Neural cell (in vitro differentiated cells): ENCODE measurements around the gene KSR2. TPM values are rescaled to one million over a fixed set of nuclear protein-coding genes. Genes with fewer than 3 reads are reported as not detected.

Source experiments
- H2AFZ ChIP-seq: fragments of 200-600, 300-800 bp; sonication (generic), shearing (Covaris generic); 2 replicates; pipeline ENCODE4 v1.6.0; 2014; ENCODE audit warnings: low read depth, mild to moderate bottlenecking, antibody characterized with exemption, low read length, moderate library complexity
- H3F3A ChIP-seq: fragments of 200-600 bp; shearing (Covaris generic); 2 replicates; pipeline ENCODE4 v1.6.1; 2016; ENCODE audit warnings: mild to moderate bottlenecking, moderate library complexity, mixed read lengths, antibody characterized with exemption, low read length; ENCODE audit not compliant: insufficient read depth, poor library complexity, severe bottlenecking
- H3K27ac ChIP-seq: fragments of 200-600, 300-800 bp; sonication (generic), shearing (Covaris generic); 2 replicates; pipeline ENCODE4 v1.5.1; 2014; ENCODE audit warnings: mild to moderate bottlenecking, low read length, moderate library complexity
- H3K27me3 ChIP-seq: fragments of 300-800, 200-600 bp; sonication (generic), shearing (Covaris generic); 2 replicates; pipeline ENCODE4 v1.6.0; 2014; ENCODE audit warnings: mild to moderate bottlenecking, low read depth, low read length, moderate library complexity; ENCODE audit not compliant: insufficient read depth
- H3K36me3 ChIP-seq: fragments of 300-800, 200-600 bp; sonication (generic), shearing (Covaris generic); 2 replicates; pipeline ENCODE4 v1.5.1; 2014; ENCODE audit warnings: mild to moderate bottlenecking, antibody characterized with exemption, low read length, moderate library complexity; ENCODE audit not compliant: insufficient read depth
- H3K4me2 ChIP-seq: fragments of 300-800, 200-600 bp; sonication (generic), shearing (Covaris generic); 2 replicates; pipeline ENCODE4 v1.6.0; 2014; ENCODE audit warnings: mild to moderate bottlenecking, low read length
- H3K4me3 ChIP-seq: fragments of 300-800, 200-600 bp; sonication (generic), shearing (Covaris generic); 2 replicates; pipeline ENCODE4 v1.5.1; 2014; ENCODE audit warnings: mild to moderate bottlenecking, low read length, moderate library complexity
- H3K79me2 ChIP-seq: fragments of 200-600 bp; shearing (Covaris generic); replicated peaks from 2 replicates; pipeline ENCODE4 v1.6.0; 2014; ENCODE audit warnings: mild to moderate bottlenecking, low read length, moderate library complexity; ENCODE audit not compliant: insufficient read depth
- H3K9ac ChIP-seq: fragments of 300-800, 200-600 bp; sonication (generic), shearing (Covaris generic); 2 replicates; pipeline ENCODE4 v1.6.1; 2016; ENCODE audit warnings: mild to moderate bottlenecking, low read length, mixed read lengths
- H3K9me2 ChIP-seq: fragments of 200-600 bp; shearing (Covaris generic); 2 replicates; pipeline ENCODE4 v1.6.1; 2016; ENCODE audit warnings: mild to moderate bottlenecking, low read length, mixed read lengths; ENCODE audit not compliant: insufficient read depth
- H3K9me3 ChIP-seq: fragments of 200-600, 300-800 bp; sonication (generic), shearing (Covaris generic); 2 replicates; pipeline ENCODE4 v1.6.1; 2016; ENCODE audit warnings: mild to moderate bottlenecking, mixed run types, low read length, moderate library complexity, mixed read lengths
- H4K20me1 ChIP-seq: fragments of 200-600 bp; shearing (Covaris generic); 2 replicates; pipeline ENCODE4 v1.6.1; 2016; ENCODE audit warnings: mild to moderate bottlenecking, mixed run types; ENCODE audit not compliant: insufficient read depth
- EP300 ChIP-seq: fragments of 450-650 bp; conservative IDR thresholded peaks from 2 replicates; pipeline ENCODE4 v1.6.1; 2014; ENCODE audit warnings: antibody characterized with exemption, mild to moderate bottlenecking, moderate library complexity; ENCODE audit not compliant: poor library complexity, severe bottlenecking
- EZH2 ChIP-seq: fragments of 200-600, 300-800 bp; shearing (Covaris generic), sonication (generic); IDR thresholded peaks from 2 replicates; pipeline ENCODE4 v1.6.1; 2014; ENCODE audit warnings: antibody characterized with exemption, low read length, borderline replicate concordance, mild to moderate bottlenecking; ENCODE audit not compliant: insufficient read depth, poor library complexity, severe bottlenecking
- MXI1 ChIP-seq: fragments of 450-650 bp; conservative IDR thresholded peaks from 2 replicates; pipeline ENCODE4 v1.6.1; 2014; ENCODE audit warnings: antibody characterized with exemption, mild to moderate bottlenecking; ENCODE audit not compliant: poor library complexity, severe bottlenecking
- POLR2AphosphoS5 ChIP-seq: IDR thresholded peaks from 2 replicates; pipeline ENCODE4 v1.6.1; 2012
- RAD21 ChIP-seq: fragments of 450-650 bp; conservative IDR thresholded peaks from 2 replicates; pipeline ENCODE4 v1.6.1; 2014; ENCODE audit warnings: antibody characterized with exemption, mild to moderate bottlenecking, moderate library complexity
- SMC3 ChIP-seq: fragments of 450-650 bp; conservative IDR thresholded peaks from 2 replicates; pipeline ENCODE4 v1.6.1; 2014; ENCODE audit warnings: antibody characterized with exemption, mild to moderate bottlenecking, moderate library complexity; ENCODE audit not compliant: poor library complexity
- TAF1 ChIP-seq: IDR thresholded peaks from 2 replicates; pipeline ENCODE4 v1.6.1; 2012; ENCODE audit warnings: low read depth
- polyA plus RNA-seq: library from polyadenylated mRNA; depleted of rRNA; stranded (reverse); fragments of >200 nt; gene quantifications from 2 replicates; pipeline ENCODE4 v1.2.3, GENCODE V29; 2014
- TF ChIP-seq, protein P1 (sequence below): IDR thresholded peaks from 2 replicates; pipeline ENCODE4 v1.6.1; 2012; ENCODE audit warnings: borderline replicate concordance
- TF ChIP-seq, protein P2 (sequence below): fragments of 450-650 bp; IDR thresholded peaks from 2 replicates; pipeline ENCODE4 v1.5.1; 2014; ENCODE audit warnings: antibody characterized with exemption, mild to moderate bottlenecking, moderate library complexity; ENCODE audit not compliant: poor library complexity, severe bottlenecking

Gene KSR2
- polyA plus RNA-seq, 1 donor from 2014 or later = 3.0 TPM

DNA sequence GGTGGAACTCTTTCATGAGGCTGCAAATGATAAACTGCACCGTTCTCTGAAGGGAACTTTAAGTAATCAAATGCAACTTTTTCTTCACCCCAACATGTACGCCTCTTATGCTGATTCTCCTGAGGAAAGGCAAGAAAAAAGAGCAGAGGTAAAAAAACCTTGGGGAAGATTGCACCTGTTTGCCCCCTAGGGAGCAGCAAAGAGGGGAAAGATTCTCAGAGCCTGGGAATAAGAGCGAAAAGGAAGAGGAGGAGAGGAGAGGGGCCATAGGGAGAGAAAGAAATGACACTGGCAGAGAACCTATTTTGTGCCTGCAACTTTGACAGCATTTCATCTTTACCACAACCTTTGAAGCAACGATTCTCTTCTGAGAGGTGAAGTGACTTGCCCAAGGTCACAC, 254.6 kb downstream of the KSR2 start:
- Histone ChIP-seq H3K27me3 (no peaks in the 10 kb centered on the region), H3K4me2 (no peak overlapping the region), H2AFZ (no peak overlapping the region), H3K27ac (no peak overlapping the region), H3K9me3 (no peaks in the 10 kb centered on the region), H3K9me2 (no peaks in the 10 kb centered on the region), H3F3A (no peaks in the 10 kb centered on the region), H4K20me1 (no peaks in the 10 kb centered on the region), H3K79me2 (no peaks in the 10 kb centered on the region), H3K9ac (no peak overlapping the region), H3K4me3 (no peak overlapping the region), H3K36me3 (no peaks in the 10 kb centered on the region)
- TF ChIP-seq RAD21 = no peak
- no peak for TF ChIP-seq EP300
- TF ChIP-seq SMC3 = no peak
- no peak for TF ChIP-seq EZH2
- TF ChIP-seq, protein P1, sequence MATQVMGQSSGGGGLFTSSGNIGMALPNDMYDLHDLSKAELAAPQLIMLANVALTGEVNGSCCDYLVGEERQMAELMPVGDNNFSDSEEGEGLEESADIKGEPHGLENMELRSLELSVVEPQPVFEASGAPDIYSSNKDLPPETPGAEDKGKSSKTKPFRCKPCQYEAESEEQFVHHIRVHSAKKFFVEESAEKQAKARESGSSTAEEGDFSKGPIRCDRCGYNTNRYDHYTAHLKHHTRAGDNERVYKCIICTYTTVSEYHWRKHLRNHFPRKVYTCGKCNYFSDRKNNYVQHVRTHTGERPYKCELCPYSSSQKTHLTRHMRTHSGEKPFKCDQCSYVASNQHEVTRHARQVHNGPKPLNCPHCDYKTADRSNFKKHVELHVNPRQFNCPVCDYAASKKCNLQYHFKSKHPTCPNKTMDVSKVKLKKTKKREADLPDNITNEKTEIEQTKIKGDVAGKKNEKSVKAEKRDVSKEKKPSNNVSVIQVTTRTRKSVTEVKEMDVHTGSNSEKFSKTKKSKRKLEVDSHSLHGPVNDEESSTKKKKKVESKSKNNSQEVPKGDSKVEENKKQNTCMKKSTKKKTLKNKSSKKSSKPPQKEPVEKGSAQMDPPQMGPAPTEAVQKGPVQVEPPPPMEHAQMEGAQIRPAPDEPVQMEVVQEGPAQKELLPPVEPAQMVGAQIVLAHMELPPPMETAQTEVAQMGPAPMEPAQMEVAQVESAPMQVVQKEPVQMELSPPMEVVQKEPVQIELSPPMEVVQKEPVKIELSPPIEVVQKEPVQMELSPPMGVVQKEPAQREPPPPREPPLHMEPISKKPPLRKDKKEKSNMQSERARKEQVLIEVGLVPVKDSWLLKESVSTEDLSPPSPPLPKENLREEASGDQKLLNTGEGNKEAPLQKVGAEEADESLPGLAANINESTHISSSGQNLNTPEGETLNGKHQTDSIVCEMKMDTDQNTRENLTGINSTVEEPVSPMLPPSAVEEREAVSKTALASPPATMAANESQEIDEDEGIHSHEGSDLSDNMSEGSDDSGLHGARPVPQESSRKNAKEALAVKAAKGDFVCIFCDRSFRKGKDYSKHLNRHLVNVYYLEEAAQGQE = no peak
- no peak for TF ChIP-seq POLR2AphosphoS5
- TF ChIP-seq, protein P2, sequence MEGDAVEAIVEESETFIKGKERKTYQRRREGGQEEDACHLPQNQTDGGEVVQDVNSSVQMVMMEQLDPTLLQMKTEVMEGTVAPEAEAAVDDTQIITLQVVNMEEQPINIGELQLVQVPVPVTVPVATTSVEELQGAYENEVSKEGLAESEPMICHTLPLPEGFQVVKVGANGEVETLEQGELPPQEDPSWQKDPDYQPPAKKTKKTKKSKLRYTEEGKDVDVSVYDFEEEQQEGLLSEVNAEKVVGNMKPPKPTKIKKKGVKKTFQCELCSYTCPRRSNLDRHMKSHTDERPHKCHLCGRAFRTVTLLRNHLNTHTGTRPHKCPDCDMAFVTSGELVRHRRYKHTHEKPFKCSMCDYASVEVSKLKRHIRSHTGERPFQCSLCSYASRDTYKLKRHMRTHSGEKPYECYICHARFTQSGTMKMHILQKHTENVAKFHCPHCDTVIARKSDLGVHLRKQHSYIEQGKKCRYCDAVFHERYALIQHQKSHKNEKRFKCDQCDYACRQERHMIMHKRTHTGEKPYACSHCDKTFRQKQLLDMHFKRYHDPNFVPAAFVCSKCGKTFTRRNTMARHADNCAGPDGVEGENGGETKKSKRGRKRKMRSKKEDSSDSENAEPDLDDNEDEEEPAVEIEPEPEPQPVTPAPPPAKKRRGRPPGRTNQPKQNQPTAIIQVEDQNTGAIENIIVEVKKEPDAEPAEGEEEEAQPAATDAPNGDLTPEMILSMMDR = no peak
- TF ChIP-seq TAF1 = no peak
- TF ChIP-seq MXI1 = no peak

DNA sequence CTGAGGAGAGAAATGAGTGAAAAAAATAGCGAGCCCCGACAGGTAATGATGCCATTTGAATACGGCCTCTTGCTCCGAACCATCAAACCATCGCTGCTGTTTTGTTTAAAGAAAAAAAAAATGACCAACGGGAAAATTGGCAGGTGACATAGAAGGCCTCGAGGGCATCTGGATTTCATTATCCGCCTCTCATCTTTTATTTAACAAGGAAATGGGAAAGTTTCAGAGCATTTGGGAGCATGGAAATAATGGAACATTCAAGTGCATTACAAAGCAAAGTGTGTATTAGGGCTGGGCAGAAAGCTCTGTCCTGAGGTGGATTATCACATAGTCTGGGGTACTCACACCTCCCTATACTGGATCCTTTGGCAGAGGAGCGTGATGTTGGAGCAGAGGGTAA, 258.7 kb downstream of the KSR2 start:
- H3K9ac ChIP-seq = no peak overlapping the region
- no peak overlapping the region for H3K27ac ChIP-seq
- TF ChIP-seq TAF1 = no peak
- TF ChIP-seq, protein P1 = no peak
- H3K4me3 ChIP-seq = no peak overlapping the region
- H3K9me2 ChIP-seq = no peaks in the 10 kb centered on the region
- H3F3A ChIP-seq = no peaks in the 10 kb centered on the region
- no peaks in the 10 kb centered on the region for H3K27me3 ChIP-seq
- no peaks in the 10 kb centered on the region for H3K79me2 ChIP-seq
- no peaks in the 10 kb centered on the region for H4K20me1 ChIP-seq
- H2AFZ ChIP-seq = no peak overlapping the region
- H3K9me3 ChIP-seq = no peaks in the 10 kb centered on the region
- no peaks in the 10 kb centered on the region for H3K36me3 ChIP-seq
- H3K4me2 ChIP-seq = no peak overlapping the region
